RKO (cell line): ENCODE measurements around the gene UCHL3.

Experiments
- DNase-seq: peaks from one replicate; pipeline ENCODE4 v3.0.0-alpha.2; 2016; ENCODE audit warnings: low spot score

The UCHL3 gene

DNA sequence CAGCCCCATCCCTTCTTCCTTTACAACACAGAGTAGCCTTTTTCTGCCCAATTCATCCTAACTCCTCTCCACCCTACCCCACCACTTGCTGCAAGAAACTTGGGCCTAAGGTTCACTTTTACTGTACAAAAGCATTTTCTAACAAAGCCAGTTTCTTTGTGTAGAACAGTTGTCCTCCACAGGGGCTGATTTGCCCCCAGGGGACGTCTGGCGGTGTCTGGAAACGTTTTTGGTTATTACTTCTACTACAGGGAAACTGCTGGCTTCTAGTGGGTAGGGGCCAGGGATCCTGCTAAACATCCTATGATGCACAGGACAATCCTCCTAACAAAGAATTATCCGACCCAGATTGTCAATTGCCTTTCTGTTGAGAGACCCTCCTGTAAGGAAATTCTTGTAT lies 79.2 kb downstream of the UCHL3 start:
- DNase-seq, result no peak

GRCh38 chr13:75633285-75633684 lies 83.7 kb downstream of the UCHL3 start:
- no peak for DNase-seq

DNA sequence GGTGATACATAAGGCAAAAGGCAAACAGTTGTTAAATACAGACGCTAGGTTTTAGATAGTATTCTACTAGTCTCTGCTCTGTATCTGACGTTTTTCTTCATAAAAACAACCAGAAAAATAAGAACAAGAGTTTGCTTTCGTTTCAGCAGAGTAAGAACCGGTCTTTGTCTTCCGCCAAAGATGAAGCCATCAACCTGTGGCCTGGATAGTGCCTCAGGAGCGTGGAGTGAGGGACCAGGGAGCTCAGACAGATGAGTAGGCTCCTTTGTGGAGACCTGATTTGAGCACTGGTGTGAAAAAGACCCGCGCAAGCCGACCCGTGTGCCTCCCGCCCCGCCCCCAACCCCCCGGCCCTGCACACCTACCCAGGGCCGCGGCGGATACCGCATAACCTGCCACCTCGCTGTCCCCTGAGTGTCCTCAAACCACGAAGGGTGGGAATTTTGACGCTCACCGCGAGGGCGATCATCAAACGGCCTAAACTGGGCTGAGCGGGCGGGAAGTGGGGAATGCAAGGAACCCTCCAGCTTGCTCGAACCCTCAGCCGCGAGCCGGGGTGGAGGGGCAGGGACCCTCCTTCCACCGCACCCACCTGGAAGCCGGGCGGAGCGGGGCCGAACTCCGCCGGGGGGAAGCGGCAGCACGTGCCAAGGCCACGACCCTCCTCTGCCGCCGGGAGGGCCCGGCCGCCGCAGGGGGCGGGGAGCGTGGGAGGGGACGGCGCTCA lies 85.7 kb downstream of the UCHL3 start:
- DNase-seq, result no peak

GRCh38 chr13:75635828-75636435 lies 86.3 kb downstream of the UCHL3 start, which contains the start of gene LMO7:
TSS of gene LMO7 (plus strand) at chr13:75636330. CDS start at chr13:75636658, 328 bp downstream.
- DNase-seq, result peak; percentile 55

- peak; percentile 43 for DNase-seq
Observed at GRCh38 chr13:75636436-75637180, 87.0 kb downstream of the UCHL3 start.

DNA sequence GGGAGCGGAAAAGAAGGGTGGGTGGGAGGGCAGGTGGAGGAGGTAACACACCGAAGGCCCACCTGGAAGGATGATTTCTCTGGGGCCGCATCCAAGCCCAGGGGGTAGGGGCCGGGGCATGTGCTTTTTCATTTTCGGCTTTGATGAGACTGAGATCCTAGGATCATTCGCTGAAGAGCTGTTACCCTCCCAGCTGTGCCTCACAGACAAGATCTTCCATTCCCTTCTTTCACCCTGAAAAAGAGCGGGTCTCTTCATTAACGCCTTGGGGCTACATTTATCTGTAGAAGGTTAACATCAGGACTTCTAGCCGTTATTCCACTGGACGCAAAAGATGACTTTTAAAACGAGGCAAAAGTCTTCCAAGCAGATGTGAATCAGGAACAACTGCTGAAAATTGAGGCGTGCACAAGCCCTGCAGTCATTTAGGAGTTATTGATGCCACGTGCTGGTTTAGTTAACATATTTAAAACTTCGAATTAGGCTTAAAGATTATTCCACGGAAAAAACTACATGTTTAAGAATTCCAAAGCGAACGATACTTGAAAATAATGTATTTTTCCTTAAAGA lies 87.7 kb downstream of the UCHL3 start:
- peak; percentile 25 for DNase-seq

DNA sequence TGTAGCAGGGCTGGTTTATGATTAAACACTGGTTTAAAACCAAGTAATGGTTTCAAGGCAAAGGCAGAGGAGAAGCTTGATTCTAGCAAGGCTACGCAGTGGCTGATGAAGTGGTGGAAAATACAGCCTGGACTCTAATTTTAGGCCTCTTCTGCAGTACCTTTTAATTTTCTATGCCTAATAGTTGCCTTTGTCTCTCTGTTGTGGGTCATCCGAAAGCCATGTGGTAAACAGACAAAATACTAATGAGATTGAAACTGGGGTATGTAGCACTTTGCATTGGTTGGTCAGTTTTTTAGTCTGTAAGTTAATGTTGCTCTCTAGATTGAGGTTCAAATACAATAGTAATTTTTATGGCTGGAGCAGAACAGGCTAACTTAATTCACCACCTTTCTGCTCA lies 89.9 kb downstream of the UCHL3 start:
- DNase-seq, result no peak

GRCh38 chr13:75641026-75641425 lies 91.4 kb downstream of the UCHL3 start:
- no peak for DNase-seq

- no peak for DNase-seq
Observed at GRCh38 chr13:75643182-75643581, 93.6 kb downstream of the UCHL3 start.

DNA sequence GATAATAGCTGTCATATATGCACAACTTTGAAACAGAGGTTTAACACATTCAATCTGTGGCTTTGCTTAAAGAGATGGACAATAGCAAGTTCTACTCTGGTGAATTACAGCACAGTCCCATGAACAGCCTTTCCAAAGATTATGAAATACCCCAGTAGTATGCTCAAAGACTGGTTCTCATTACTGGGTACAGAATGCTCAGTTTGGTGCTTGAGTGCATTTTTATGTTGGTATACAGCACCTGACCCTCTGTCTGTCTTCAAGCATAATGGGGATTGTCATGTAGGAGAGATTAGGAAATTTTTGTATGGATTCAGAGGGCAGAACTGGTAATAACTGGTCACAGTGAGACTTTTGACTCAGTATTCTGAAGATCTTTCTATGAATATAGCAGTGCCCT lies 94.1 kb downstream of the UCHL3 start:
- no peak for DNase-seq

DNA sequence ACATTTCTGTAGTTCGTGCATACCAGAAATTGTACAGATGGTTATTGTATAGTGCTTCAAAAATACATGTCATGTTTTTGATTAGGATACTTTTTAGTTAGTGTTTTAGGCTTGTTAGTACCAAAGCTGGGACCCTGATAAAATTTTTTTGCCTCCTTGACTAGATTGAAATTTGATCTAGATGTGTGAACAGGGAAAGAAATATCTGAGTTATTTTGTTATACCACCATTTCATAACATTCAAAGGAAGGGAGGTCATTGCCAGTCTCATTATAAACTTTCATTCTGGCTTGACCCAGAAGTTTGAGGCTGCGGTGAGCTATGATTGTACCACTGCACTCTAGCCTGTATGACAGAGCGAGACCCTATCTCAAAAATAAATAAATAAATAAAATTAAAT lies 95.5 kb downstream of the UCHL3 start:
- DNase-seq, result no peak

DNA sequence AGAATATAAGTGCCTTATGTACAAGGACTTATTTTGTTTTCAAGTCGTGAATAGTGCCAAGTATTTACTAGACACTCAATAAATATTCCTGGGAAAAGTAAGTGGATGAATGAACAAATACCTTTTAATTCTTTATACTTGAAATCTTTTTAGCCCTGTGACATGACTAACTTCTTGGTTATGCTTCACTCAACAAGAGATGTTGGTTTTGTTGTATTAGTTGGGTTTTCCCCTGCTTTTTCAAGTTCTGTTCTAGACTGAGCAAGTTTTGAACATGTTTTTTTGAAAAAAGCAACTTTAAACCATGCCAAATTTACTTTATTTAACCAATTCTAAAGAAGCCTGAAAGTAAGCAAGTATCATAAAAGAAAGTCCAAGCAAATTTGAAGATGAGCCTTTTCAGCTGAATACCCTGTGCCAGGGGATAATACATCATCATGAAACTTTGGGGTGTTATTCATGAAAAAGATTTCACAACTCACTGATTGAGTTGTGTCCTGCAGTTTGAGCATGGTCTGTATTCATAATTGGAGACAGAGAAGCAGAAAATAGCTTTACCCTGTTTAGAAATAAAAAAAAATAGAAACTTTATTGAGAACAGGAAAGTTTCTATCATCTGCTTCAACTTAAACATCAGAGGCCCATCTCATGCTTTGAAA lies 97.7 kb downstream of the UCHL3 start:
- no peak for DNase-seq

- DNase-seq, result no peak
Observed at GRCh38 chr13:75648446-75648845, 98.9 kb downstream of the UCHL3 start.

DNA sequence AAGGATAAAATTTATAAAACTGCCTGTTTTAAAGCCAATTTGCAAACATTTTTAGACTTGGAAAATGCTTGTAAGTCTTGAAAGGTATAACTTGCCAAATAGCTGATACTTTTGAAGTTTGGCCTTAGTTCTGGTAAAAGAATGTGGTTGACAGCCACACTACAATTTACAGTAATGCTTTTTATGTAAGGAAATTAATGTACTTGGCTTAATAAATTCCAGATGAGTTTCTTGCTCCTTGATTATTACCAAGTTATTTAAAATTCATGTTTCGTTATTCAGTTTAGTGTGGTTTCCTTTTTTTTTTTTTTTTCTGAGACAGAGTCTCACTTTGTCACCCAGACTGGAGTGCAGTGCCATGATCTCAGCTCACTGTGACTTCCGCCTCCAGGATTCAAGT lies 101.4 kb downstream of the UCHL3 start:
- no peak for DNase-seq

- DNase-seq, result no peak
Observed at GRCh38 chr13:75652726-75653125, 103.1 kb downstream of the UCHL3 start.
